SJCRH30 (cell line): ENCODE data around the gene TRIP13. TPM values are rescaled to one million over a fixed set of nuclear protein-coding genes. Genes with fewer than 3 reads are reported as not detected.
"Not testable (repeated sequence)": the region's sequence is repeated elsewhere in the genome, so short reads cannot be mapped to it uniquely, and the experiment has no call there.

ENCODE experiments used
- DNase-seq, 2 experiments: peaks; one replicate each; pipeline ENCODE4 v3.0.0-alpha.2; 2015 to 2020
- H3K27ac ChIP-seq: fragments of 250-450 bp; sonication (Bioruptor Pico); 2 replicates; pipeline ENCODE4 v1.5.1; 2020; ENCODE audit warnings: mild to moderate bottlenecking, moderate library complexity
- H3K27me3 ChIP-seq: fragments of 250-450 bp; sonication (Bioruptor Pico); 2 replicates; pipeline ENCODE4 v1.5.1; 2020; ENCODE audit warnings: mild to moderate bottlenecking, moderate library complexity
- H3K36me3 ChIP-seq: fragments of 250-450 bp; sonication (Bioruptor Pico); 2 replicates; pipeline ENCODE4 v1.5.1; 2020; ENCODE audit warnings: mild to moderate bottlenecking, moderate library complexity
- H3K4me1 ChIP-seq: fragments of 250-450 bp; sonication (Bioruptor Pico); 2 replicates; pipeline ENCODE4 v1.5.1; 2020; ENCODE audit warnings: mild to moderate bottlenecking, moderate library complexity
- H3K4me3 ChIP-seq: fragments of 250-450 bp; sonication (Bioruptor Pico); 2 replicates; pipeline ENCODE4 v1.5.1; 2020; ENCODE audit warnings: mild to moderate bottlenecking, moderate library complexity
- H3K9me3 ChIP-seq: fragments of 250-450 bp; sonication (Bioruptor Pico); replicated peaks from 2 replicates; pipeline ENCODE4 v1.5.1; 2020; ENCODE audit warnings: mild to moderate bottlenecking, moderate library complexity
- total RNA-seq: library from RNA; depleted of rRNA; stranded (reverse); fragments of >200 nt; shearing (Covaris generic); gene quantifications from 2 replicates; pipeline ENCODE4 v1.2.3, GENCODE V29; 2014; rRNA removed

Gene TRIP13
- 44.7 and 47.5 TPM in 2 replicates for total RNA-seq

GRCh38 chr5:892394-893136 lies at the start of gene TRIP13, which contains the start of gene BRD9:
TSS of gene TRIP13 (plus strand) at chr5:892884. CDS start at chr5:892999, 115 bp downstream.
TSS of gene BRD9 (minus strand) at chr5:892801. CDS start at chr5:892657, 144 bp downstream.
- Histone ChIP-seq H3K27ac (peak within 1 kb of the TSS; percentile 79), H3K36me3 (peaks cover 16% of the 10 kb centered on the region), H3K4me1 (no peaks in the 10 kb centered on the region), H3K4me3 (peak within 1 kb of the TSS; percentile 91), H3K9me3 (no peaks in the 10 kb centered on the region), H3K27me3 (no peaks in the 10 kb centered on the region)
- DNase-seq = peak; percentile 68 to 73

- DNase-seq, H3K36me3 ChIP-seq, H3K27ac ChIP-seq, H3K27me3 ChIP-seq, H3K4me3 ChIP-seq, H3K4me1 ChIP-seq, H3K9me3 ChIP-seq: not testable (repeated sequence)
Measured at GRCh38 chr5:843371-843770, 49.3 kb upstream of the TRIP13 start.

GRCh38 chr5:843926-844325 lies 48.8 kb upstream of the TRIP13 start:
- H3K4me3 ChIP-seq, DNase-seq, H3K27me3 ChIP-seq, H3K9me3 ChIP-seq, H3K36me3 ChIP-seq, H3K4me1 ChIP-seq, H3K27ac ChIP-seq: not testable (repeated sequence)

GRCh38 chr5:844426-844825 lies 48.3 kb upstream of the TRIP13 start:
- not testable (repeated sequence) for H3K4me3 ChIP-seq, H3K4me1 ChIP-seq, H3K27me3 ChIP-seq, H3K27ac ChIP-seq, H3K36me3 ChIP-seq, H3K9me3 ChIP-seq, DNase-seq

GRCh38 chr5:845031-845675 lies 47.5 kb upstream of the TRIP13 start:
- H3K4me3 ChIP-seq, DNase-seq, H3K36me3 ChIP-seq, H3K9me3 ChIP-seq, H3K4me1 ChIP-seq, H3K27ac ChIP-seq, H3K27me3 ChIP-seq: not testable (repeated sequence)

- not testable (repeated sequence) for H3K27me3 ChIP-seq, H3K36me3 ChIP-seq, H3K4me1 ChIP-seq, DNase-seq, H3K27ac ChIP-seq, H3K4me3 ChIP-seq, H3K9me3 ChIP-seq
Measured at GRCh38 chr5:845676-846601, 46.7 kb upstream of the TRIP13 start.

DNA sequence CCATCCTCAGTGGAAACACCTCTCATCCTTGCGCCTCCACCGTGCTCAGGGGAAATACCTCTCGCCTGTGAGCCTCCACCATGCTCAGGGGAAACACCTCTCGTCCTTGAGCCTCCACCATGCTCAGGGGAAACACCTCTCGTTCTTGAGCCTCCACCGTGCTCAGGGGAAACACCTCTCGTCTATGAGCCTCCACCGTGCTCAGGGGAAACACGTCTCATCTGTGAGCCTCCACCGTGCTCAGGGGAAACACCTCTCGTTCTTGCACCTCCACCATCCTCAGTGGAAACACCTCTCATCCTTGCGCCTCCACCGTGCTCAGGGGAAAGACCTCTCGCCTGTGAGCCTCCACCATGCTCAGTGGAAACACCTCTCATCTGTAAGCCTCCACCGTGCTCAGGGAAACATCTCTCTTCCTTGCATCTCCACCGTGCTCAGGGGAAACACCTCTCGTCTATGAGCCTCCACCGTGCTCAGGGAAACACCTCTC lies 46.0 kb upstream of the TRIP13 start:
- not testable (repeated sequence) for H3K27ac ChIP-seq, H3K9me3 ChIP-seq, H3K27me3 ChIP-seq, H3K4me1 ChIP-seq, DNase-seq, H3K4me3 ChIP-seq, H3K36me3 ChIP-seq

DNA sequence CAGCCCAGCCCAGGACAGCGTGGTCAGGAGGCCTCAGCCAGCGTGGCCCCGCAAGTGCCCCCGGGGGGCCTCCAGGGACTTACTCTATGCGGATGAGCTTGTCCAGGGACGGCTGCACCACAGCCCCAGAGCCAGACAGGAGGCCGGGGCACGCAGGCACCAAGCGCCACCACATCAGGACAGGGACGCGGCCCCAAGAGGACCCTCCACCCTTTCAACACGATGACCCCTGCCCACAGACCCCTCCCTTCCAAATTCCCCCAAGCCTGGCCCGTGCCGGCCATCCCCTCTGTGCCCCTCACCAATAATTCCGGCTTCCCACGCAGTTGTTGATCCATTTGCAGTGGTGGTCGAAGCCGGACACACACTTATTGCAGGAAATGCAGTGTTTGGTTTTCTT lies 45.5 kb upstream of the TRIP13 start:
- not testable (repeated sequence) for DNase-seq, H3K36me3 ChIP-seq, H3K4me3 ChIP-seq, H3K9me3 ChIP-seq, H3K27ac ChIP-seq, H3K27me3 ChIP-seq, H3K4me1 ChIP-seq

GRCh38 chr5:847736-848135 lies 44.9 kb upstream of the TRIP13 start:
- H3K4me3 ChIP-seq, DNase-seq, H3K36me3 ChIP-seq, H3K4me1 ChIP-seq, H3K27me3 ChIP-seq, H3K27ac ChIP-seq, H3K9me3 ChIP-seq: not testable (repeated sequence)

DNA sequence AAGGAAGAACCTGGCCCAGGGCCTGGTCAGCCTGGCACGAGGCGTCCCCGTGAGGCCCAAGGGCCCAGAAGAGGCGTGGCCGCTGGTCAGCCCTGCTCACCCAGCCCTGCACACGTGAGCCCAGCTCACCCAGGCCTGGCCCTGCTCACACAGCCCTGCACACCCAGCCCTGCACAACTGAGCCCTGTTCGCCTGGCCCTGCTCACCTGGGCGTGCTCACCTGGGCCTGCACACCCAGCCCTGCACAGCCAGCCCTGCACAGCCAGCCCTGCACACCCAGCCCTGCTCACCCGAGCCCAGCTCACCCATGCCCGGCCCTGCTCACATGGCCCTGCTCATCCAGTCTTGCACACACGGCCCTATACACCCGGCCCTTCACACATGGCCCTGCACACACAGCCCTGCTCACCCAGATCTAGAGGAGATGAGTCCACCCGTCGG lies 44.0 kb upstream of the TRIP13 start:
- no peak for DNase-seq

GRCh38 chr5:849651-850301 lies 42.9 kb upstream of the TRIP13 start:
- Histone ChIP-seq H3K36me3 (no peaks in the 10 kb centered on the region), H3K27ac (no peak overlapping the region), H3K27me3 (no peaks in the 10 kb centered on the region), H3K4me1 (no peaks in the 10 kb centered on the region), H3K9me3 (no peaks in the 10 kb centered on the region), H3K4me3 (no peak overlapping the region)
- no peak for DNase-seq

More for the DNA sequence above, 44.0 kb upstream of the TRIP13 start:
- H3K9me3 ChIP-seq = no peaks in the 10 kb centered on the region
- H3K4me3 ChIP-seq = no peak overlapping the region
- no peak overlapping the region for H3K27ac ChIP-seq
- no peaks in the 10 kb centered on the region for H3K27me3 ChIP-seq
- no peaks in the 10 kb centered on the region for H3K4me1 ChIP-seq
- no peaks in the 10 kb centered on the region for H3K36me3 ChIP-seq

DNA sequence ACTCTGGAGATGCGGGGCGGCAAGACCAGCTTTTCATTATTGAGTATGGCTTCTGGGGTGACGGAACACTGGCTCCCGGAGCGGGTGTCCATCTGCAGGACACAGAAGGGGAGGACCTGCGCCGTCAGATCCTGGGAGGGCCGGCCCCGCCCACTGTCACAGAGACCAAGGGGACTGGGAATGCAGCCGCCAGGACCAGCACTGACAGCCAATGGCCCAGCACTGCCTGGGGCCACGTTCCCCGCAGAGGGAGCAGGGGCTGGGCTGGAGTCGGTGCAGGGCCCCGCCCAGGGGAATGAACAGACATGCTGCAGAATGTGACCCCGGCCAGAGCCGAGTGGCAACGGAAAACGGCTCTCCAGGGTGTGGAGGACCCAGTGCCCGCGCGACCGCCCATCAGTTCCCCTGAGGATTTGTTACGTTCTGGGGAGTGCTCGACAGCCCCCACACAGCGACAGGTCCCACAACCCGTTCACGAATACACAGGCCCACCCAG lies 42.1 kb upstream of the TRIP13 start, which contains the start of gene ZDHHC11:
Gene ZDHHC11, minus strand, starts transcription at position 476 of the 496 bp plus-strand sequence. Its CDS starts 384 bp downstream, at position 92.
- Histone ChIP-seq H3K27me3 (no peaks in the 10 kb centered on the region), H3K4me3 (no peak within 1 kb of the TSS), H3K27ac (no peak within 1 kb of the TSS), H3K36me3 (no peaks in the 10 kb centered on the region), H3K4me1 (no peaks in the 10 kb centered on the region), H3K9me3 (no peaks in the 10 kb centered on the region)
- DNase-seq = no peak

DNA sequence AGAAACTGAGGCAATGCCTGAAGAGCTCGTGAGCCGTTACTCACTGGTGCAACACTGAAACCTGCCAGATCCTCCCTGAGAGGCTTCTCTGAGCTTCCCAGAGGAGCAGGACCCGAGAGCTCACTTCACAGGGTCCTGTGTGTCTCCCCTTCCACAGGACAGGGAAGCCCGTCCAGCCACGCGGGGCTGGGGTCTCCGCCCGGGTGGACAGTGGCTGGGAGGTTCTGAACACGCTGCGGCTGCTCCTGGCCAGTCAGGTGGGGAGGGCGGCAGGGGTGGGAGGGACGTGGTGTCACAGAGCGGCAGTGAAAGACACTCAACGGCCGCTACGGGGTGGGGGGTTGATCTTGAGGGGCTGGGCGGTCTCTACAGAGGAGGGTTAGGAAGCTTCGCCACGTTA lies 41.6 kb upstream of the TRIP13 start:
- no peaks in the 10 kb centered on the region for H3K4me1 ChIP-seq
- H3K9me3 ChIP-seq = no peaks in the 10 kb centered on the region
- H3K4me3 ChIP-seq = no peak overlapping the region
- H3K27ac ChIP-seq = no peak overlapping the region
- H3K36me3 ChIP-seq = no peaks in the 10 kb centered on the region
- H3K27me3 ChIP-seq = no peaks in the 10 kb centered on the region
- no peak for DNase-seq

DNA sequence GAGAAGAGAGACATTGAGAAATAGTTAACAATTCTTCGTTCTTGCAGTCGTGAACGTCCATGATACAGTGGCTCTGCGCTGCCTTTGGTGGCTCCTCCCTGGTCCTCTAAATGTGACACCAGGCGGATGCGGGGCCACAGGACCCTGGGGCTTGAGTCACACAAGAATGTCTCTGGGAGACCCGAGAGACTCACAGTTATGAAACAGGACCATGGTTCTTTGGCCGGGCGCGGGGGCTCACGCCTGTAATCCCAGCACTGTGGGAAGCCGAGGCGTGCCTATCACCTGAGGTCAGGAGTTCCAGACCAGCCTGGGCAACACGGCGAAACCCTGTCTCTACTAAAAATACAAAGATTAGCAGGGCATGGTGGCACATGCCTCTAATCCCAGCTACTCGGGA lies 41.1 kb upstream of the TRIP13 start:
- Histone ChIP-seq H3K27ac (no peak overlapping the region), H3K9me3 (no peaks in the 10 kb centered on the region), H3K4me1 (no peaks in the 10 kb centered on the region), H3K27me3 (no peaks in the 10 kb centered on the region), H3K4me3 (no peak overlapping the region), H3K36me3 (no peaks in the 10 kb centered on the region)
- DNase-seq = no peak
